Lower lobe of right lung (tissue), 2 donors: ENCODE data around the gene COX7A2L. TPM values are rescaled to one million over a fixed set of nuclear protein-coding genes. Genes with fewer than 3 reads are reported as not detected.
"Not testable (repeated sequence)": the region's sequence is repeated elsewhere in the genome, so short reads cannot be mapped to it uniquely, and the experiment has no call there.

Experiments used
- ATAC-seq, 2 donors: fragments of 200-7000 bp; cut with Tn5 transposase; one replicate each; pipeline ENCODE4 v1.9.1; 2020 to 2022; ENCODE audit warnings: mild to moderate bottlenecking in 2 of 2, moderate library complexity in 2 of 2
- DNase-seq: peaks from one replicate; pipeline ENCODE4 v3.0.0-alpha.2; 2020
- H3K27ac ChIP-seq: fragments of 200-600 bp; one replicate; pipeline ENCODE4 v1.8.0; 2022
- H3K27me3 ChIP-seq: fragments of 200-600 bp; one replicate; pipeline ENCODE4 v1.8.0; 2022; ENCODE audit warnings: low read depth
- H3K36me3 ChIP-seq: fragments of 200-600 bp; one replicate; pipeline ENCODE4 v1.8.0; 2022; ENCODE audit warnings: mild to moderate bottlenecking
- H3K4me1 ChIP-seq: fragments of 200-600 bp; one replicate; pipeline ENCODE4 v1.8.0; 2022
- H3K4me3 ChIP-seq: fragments of 200-600 bp; one replicate; pipeline ENCODE4 v1.8.0; 2022; ENCODE audit warnings: mild to moderate bottlenecking
- H3K9me3 ChIP-seq: fragments of 200-600 bp; one replicate; pipeline ENCODE4 v1.8.0; 2022
- CTCF ChIP-seq: fragments of 200-600 bp; IDR thresholded peaks from one replicate; pipeline ENCODE4 v1.8.0; 2022; ENCODE audit warnings: antibody characterized with exemption, mild to moderate bottlenecking
- intact Hi-C: fragments of 100-400 bp; cut with DNase I; formaldehyde crosslinking; loops from one replicate; pipeline ENCODE4 v1.11.0; 2022
- long read RNA-seq: library from polyadenylated mRNA; unstranded; transcript quantifications from one replicate; pipeline ENCODE4 v2.0.0, GENCODE V29; 2021
- total RNA-seq: library from RNA; stranded (reverse); fragmentation: NEBNext Ultra II Directional; extraction: Animal tissue kit (Norgen Biotek cat#: 25700); gene quantifications from one replicate; pipeline ENCODE4 v1.2.1, GENCODE V29; 2021
- donor health status: DM: no; HTN: yes; CAD: no; lungs with severe emphysema.

COX7A2L gene
- 89.4 TPM for total RNA-seq
- long read RNA-seq, transcript COX7A2L-201 (3 exons, 1,112 nt): major isoform, 153 of 158 reads
- long read RNA-seq, partial matches to known transcripts: 0 of 158 reads
- long read RNA-seq, other reads (novel, unspliced or antisense): 4 of 158 reads

- Histone ChIP-seq H3K4me1 (peaks cover 26% of the 10 kb centered on the region), H3K27ac (peak within 1 kb of the TSS; percentile 98), H3K27me3 (no peaks in the 10 kb centered on the region), H3K9me3 (no peaks in the 10 kb centered on the region), H3K36me3 (no peaks in the 10 kb centered on the region), H3K4me3 (peak within 1 kb of the TSS; percentile 100)
- DNase-seq (peak; percentile 97), ATAC-seq (peak; percentile 99)
- TF ChIP-seq CTCF: no peak
- intact Hi-C loops: no loop called here
Measured at GRCh38 chr2:42360890-42361727, at the start of gene COX7A2L. TSS of gene COX7A2L (minus strand) at chr2:42361217. CDS start at chr2:42361161, 56 bp downstream.

- no peaks in the 10 kb centered on the region for H3K27me3 ChIP-seq
- ATAC-seq (no peak), DNase-seq (no peak)
- H3K27ac ChIP-seq: no peak overlapping the region
- no peaks in the 10 kb centered on the region for H3K9me3 ChIP-seq
- no peaks in the 10 kb centered on the region for H3K36me3 ChIP-seq
- H3K4me3 ChIP-seq: no peak overlapping the region
- TF ChIP-seq CTCF: no peak
- intact Hi-C loops: no loop called here
- H3K4me1 ChIP-seq: no peaks in the 10 kb centered on the region
Measured at GRCh38 chr2:42408009-42408408, 47.0 kb upstream of the COX7A2L start.

GRCh38 chr2:42407476-42407875, 46.5 kb upstream of the COX7A2L start:
- Histone ChIP-seq H3K27me3 (no peaks in the 10 kb centered on the region), H3K36me3 (no peaks in the 10 kb centered on the region), H3K27ac (no peak overlapping the region), H3K9me3 (no peaks in the 10 kb centered on the region), H3K4me3 (no peak overlapping the region), H3K4me1 (no peaks in the 10 kb centered on the region)
- no peak for TF ChIP-seq CTCF
- ATAC-seq: no peak
- intact Hi-C loops: no loop called here
- DNase-seq: no peak

- intact Hi-C loops: no loop called here
- H3K36me3 ChIP-seq: no peaks in the 10 kb centered on the region
- no peak for ATAC-seq
- no peak for DNase-seq
- H3K27me3 ChIP-seq: no peaks in the 10 kb centered on the region
- H3K27ac ChIP-seq: no peak overlapping the region
- H3K4me3 ChIP-seq: no peak overlapping the region
- no peaks in the 10 kb centered on the region for H3K4me1 ChIP-seq
- H3K9me3 ChIP-seq: no peaks in the 10 kb centered on the region
- no peak for TF ChIP-seq CTCF
Measured at GRCh38 chr2:42404676-42405075, 43.7 kb upstream of the COX7A2L start.

GRCh38 chr2:42401773-42402172, 40.8 kb upstream of the COX7A2L start:
- intact Hi-C loops: no loop called here
- H3K4me3 ChIP-seq: no peak overlapping the region
- H3K9me3 ChIP-seq: no peaks in the 10 kb centered on the region
- no peaks in the 10 kb centered on the region for H3K27me3 ChIP-seq
- no peak overlapping the region for H3K27ac ChIP-seq
- H3K36me3 ChIP-seq: no peaks in the 10 kb centered on the region
- TF ChIP-seq CTCF: no peak
- DNase-seq (no peak), ATAC-seq (no peak)
- H3K4me1 ChIP-seq: no peaks in the 10 kb centered on the region

- DNase-seq, H3K9me3 ChIP-seq, H3K4me1 ChIP-seq, H3K36me3 ChIP-seq, H3K4me3 ChIP-seq, intact Hi-C loops, H3K27ac ChIP-seq, ATAC-seq, H3K27me3 ChIP-seq: not testable (repeated sequence)
Measured at GRCh38 chr2:42398052-42398451, 37.0 kb upstream of the COX7A2L start.

- ATAC-seq, DNase-seq, H3K36me3 ChIP-seq, H3K27me3 ChIP-seq, intact Hi-C loops, H3K27ac ChIP-seq, H3K4me3 ChIP-seq, H3K4me1 ChIP-seq, H3K9me3 ChIP-seq: not testable (repeated sequence)
Measured at GRCh38 chr2:42393320-42393719, 32.3 kb upstream of the COX7A2L start.
